Stomach (tissue), 4 donors: Measurements from ENCODE around the gene GNAS.

Experiments used
- CTCF ChIP-seq, 7 experiments: fragments of 450-650 bp in 4 of 7; fragments of 200-600 bp in 3 of 7; sonication (generic) in 3 of 7; IDR thresholded peaks; one replicate each; pipeline ENCODE4 v1.5.1; 2016 to 2019; ENCODE audit warnings: antibody characterized with exemption in 7 of 7, control low read depth in 2 of 7, mild to moderate bottlenecking in 1 of 7
- POLR2AphosphoS5 ChIP-seq, 3 donors: sonication (generic); formaldehyde crosslinking; IDR thresholded peaks; one replicate each; pipeline ENCODE4 v1.6.1; 2016; ENCODE audit warnings: antibody characterized with exemption in 3 of 3

- no peak for TF ChIP-seq CTCF (IDR thresholded peaks at IDR 0.05)
- TF ChIP-seq POLR2AphosphoS5 (IDR thresholded peaks at IDR 0.05), result no peak
These were observed 39.1 kb upstream of the GNAS start for GRCh38 chr20:58813369-58813768.
